ENCODE measurements around the gene TIMMDC1. TPM values are rescaled to one million over a fixed set of nuclear protein-coding genes. Genes with fewer than 3 reads are reported as not detected.

The TIMMDC1 gene
- total RNA-seq, 2 donors from 2014 or later, result 79.9 to 108 TPM

- H3K4me1 ChIP-seq, result peaks cover 0 to 28% of the 10 kb centered on the region in 2 donors
- peak overlapping the region; percentile 82 to 98 for H3K4me3 ChIP-seq
- DNase-seq (ENCODE audit: low spot score), result no peak
- no peak for TF ChIP-seq CTCF (IDR thresholded peaks at IDR 0.05)
- peaks cover 12% of the 10 kb centered on the region for H3K36me3 ChIP-seq
- peak overlapping the region; percentile 79 to 86 for H3K27ac ChIP-seq
- H3K9me3 ChIP-seq, result no peaks in the 10 kb centered on the region
- H3K27me3 ChIP-seq, result no peaks in the 10 kb centered on the region
These were observed 30.3 kb upstream of the TIMMDC1 start for GRCh38 chr3:119468041-119468440.

- no peak for TF ChIP-seq CTCF (IDR thresholded peaks at IDR 0.05)
- Histone ChIP-seq H3K9me3 (no peaks in the 10 kb centered on the region), H3K27ac (peak overlapping the region; percentile 79 to 86), H3K27me3 (no peaks in the 10 kb centered on the region), H3K36me3 (peaks cover 18% of the 10 kb centered on the region), H3K4me3 (peak overlapping the region; percentile 82 to 98), H3K4me1 (peaks cover 0 to 23% of the 10 kb centered on the region in 2 donors)
- no peak for DNase-seq (ENCODE audit: low spot score)
These were observed 28.7 kb upstream of the TIMMDC1 start for GRCh38 chr3:119469418-119470189.

- Histone ChIP-seq H3K4me3 (no peak overlapping the region), H3K4me1 (peaks cover 0 to 23% of the 10 kb centered on the region in 2 donors), H3K27me3 (no peaks in the 10 kb centered on the region), H3K27ac (no peak overlapping the region), H3K9me3 (no peaks in the 10 kb centered on the region), H3K36me3 (peaks cover 23% of the 10 kb centered on the region)
- DNase-seq (ENCODE audit: low spot score), result no peak
- TF ChIP-seq CTCF (IDR thresholded peaks at IDR 0.05), result no peak
These were observed 27.5 kb upstream of the TIMMDC1 start for GRCh38 chr3:119470866-119471265.

GRCh38 chr3:119481079-119481478, 17.3 kb upstream of the TIMMDC1 start:
- no peak for TF ChIP-seq CTCF (IDR thresholded peaks at IDR 0.05)
- H3K36me3 ChIP-seq, result peaks cover 24% of the 10 kb centered on the region
- no peak for DNase-seq (ENCODE audit: low spot score)
- H3K27me3 ChIP-seq, result no peaks in the 10 kb centered on the region
- H3K27ac ChIP-seq, result no peak overlapping the region
- H3K9me3 ChIP-seq, result no peaks in the 10 kb centered on the region
- H3K4me3 ChIP-seq, result no peak overlapping the region
- H3K4me1 ChIP-seq, result no peaks in the 10 kb centered on the region

- H3K27me3 ChIP-seq, result no peaks in the 10 kb centered on the region
- H3K4me3 ChIP-seq, result no peak overlapping the region
- peaks cover 22% of the 10 kb centered on the region for H3K36me3 ChIP-seq
- no peaks in the 10 kb centered on the region for H3K4me1 ChIP-seq
- DNase-seq (ENCODE audit: low spot score), result no peak
- H3K9me3 ChIP-seq, result no peaks in the 10 kb centered on the region
- TF ChIP-seq CTCF (IDR thresholded peaks at IDR 0.05), result no peak
- no peak overlapping the region for H3K27ac ChIP-seq
These were observed 15.2 kb upstream of the TIMMDC1 start for GRCh38 chr3:119483101-119483500.

- H3K4me3 ChIP-seq, result no peak overlapping the region
- H3K9me3 ChIP-seq, result no peaks in the 10 kb centered on the region
- H3K27ac ChIP-seq, result no peak overlapping the region
- TF ChIP-seq CTCF (IDR thresholded peaks at IDR 0.05), result no peak
- no peaks in the 10 kb centered on the region for H3K4me1 ChIP-seq
- no peaks in the 10 kb centered on the region for H3K27me3 ChIP-seq
- DNase-seq (ENCODE audit: low spot score), result no peak
- peaks cover 33% of the 10 kb centered on the region for H3K36me3 ChIP-seq
These were observed 12.8 kb upstream of the TIMMDC1 start for GRCh38 chr3:119485563-119485962.

Measured in right atrium auricular region (tissue), 2 donors.